Hindlimb muscle (tissue), 1 donor: ENCODE measurements around the gene SPATA6L. TPM values are rescaled to one million over a fixed set of nuclear protein-coding genes. Genes with fewer than 3 reads are reported as not detected.
"Not testable (repeated sequence)": the region's sequence is repeated elsewhere in the genome, so short reads cannot be mapped to it uniquely, and the experiment has no call there.

Experiments
- DNase-seq: peaks from one replicate; pipeline ENCODE4 v3.0.0-alpha.2; 2013
- polyA plus RNA-seq: library from polyadenylated mRNA; unstranded; fragments of 120-200 nt; gene quantifications from one replicate; pipeline ENCODE4 v1.2.1, GENCODE V29; 2013; ENCODE audit not compliant: insufficient read length

SPATA6L gene
- polyA plus RNA-seq, 1 donor: 0.53 TPM

DNA sequence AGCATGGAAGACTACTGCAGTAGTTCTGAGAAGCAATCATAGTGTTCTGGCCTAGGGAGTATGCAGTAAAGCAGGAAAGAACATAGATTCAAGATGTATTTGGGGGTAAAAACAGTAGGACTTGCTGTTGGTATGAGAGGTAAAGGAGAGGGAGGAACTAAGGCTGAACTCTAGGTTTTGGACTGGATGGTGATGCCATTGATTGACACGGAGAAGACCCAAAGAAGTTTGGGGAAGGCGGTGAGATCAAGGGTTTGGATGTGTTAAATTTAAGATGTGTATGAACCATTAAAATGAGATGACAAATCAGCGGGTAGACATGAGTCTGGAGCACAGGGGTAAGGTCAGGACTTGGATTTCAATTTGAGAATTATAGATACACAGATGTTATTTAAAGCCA, 11.1 kb upstream of the SPATA6L start:
- DNase-seq: no peak

DNA sequence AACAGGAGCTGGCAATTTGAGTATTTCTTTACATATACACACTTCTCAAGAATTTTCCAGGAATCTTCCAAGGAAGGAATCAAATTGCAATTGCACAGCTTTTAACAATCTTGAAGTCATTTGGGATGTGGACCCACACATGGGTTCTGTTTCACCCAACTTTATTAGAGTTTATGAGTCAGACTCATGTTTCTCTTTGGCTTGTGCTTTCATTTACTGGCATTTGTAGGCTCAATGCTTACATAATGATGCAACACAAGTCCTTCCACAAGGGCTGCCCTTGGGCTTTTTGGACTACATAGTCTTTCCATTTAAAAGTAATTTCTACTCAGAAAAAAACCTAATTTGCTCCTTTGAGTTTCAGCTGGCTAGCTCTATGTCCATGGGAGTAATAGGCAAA, 8.5 kb upstream of the SPATA6L start:
- DNase-seq: no peak

DNA sequence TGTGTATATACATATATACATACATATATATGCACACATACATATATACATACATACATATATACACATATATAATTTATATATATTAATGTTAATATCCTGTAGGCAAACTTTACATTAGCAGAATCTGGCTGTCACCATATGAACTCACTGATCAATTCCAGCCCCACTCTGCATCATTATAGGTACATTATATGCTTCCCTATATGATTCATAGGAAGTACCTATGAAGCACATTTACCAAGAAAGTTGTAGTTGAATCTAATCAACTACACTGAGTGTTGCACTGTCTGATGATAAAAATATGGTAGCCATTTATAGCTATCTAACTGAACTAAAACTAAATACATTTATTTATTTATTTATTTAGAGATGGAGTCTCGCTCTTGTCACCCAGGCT, 5.5 kb upstream of the SPATA6L start:
- DNase-seq: no peak

GRCh38 chr9:4670591-4670990, 4.3 kb upstream of the SPATA6L start:
- no peak for DNase-seq

DNA sequence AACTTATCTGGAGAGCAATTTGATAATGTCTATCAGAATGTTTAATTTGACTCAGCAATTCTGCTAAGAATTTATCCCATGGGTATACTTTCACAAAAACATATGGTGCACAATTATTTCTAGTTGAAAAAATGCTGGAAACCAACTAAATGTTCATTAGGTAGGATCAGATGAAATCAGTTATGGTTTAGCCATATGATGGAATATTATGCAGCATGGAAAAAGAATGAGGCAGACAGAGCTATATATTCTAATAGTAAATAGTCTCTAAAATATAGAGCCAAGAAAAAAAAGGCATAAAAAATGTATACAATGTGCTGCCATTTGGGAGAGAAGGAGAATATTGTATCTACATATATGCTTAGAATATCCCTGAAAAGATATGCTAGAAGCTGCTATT, 3.6 kb upstream of the SPATA6L start:
- no peak for DNase-seq

GRCh38 chr9:4668604-4669003, 2.3 kb upstream of the SPATA6L start:
- DNase-seq: no peak

- no peak for DNase-seq
Observed at GRCh38 chr9:4667681-4668080, 1.4 kb upstream of the SPATA6L start.

DNA sequence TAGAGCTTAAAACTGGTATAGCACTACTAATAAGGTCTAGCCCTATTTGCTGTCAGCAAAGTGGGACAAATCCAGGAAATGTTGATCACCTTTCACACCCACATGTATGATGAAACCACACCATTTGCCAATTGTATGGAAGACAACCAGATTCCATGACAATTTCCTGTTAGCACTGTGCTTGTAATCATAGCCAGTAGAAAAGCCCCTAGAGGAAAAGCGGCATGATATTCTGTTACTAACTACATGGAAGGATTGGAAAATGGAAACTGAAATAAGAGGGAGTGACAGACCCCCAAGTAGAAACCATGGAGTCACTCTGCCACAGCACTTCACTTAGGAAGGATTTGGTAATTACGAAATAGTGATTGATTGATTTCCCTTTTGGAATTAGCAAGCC, 923 bp downstream of the SPATA6L start:
- DNase-seq: no peak

DNA sequence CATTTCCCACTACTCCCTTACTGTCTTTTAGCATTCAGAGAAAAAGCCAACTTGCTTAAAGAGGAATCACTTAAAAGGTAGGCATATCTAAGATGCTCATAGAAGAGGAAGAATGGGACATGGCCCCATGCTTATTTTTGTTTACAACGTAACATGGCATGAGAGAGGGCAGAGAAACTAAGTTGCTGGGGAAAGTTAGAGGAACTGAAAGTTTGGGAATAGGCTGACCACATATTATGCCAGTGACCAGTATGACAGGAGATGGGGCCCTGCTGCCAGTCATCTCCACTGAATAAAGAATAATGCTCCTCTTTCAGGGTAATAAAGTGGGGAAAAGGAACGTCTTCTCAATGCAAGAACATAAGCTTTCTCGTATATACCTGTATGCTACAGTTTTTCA, 2.3 kb downstream of the SPATA6L start:
- no peak for DNase-seq

- no peak for DNase-seq
Observed at GRCh38 chr9:4662989-4663792, 3.1 kb downstream of the SPATA6L start.

DNA sequence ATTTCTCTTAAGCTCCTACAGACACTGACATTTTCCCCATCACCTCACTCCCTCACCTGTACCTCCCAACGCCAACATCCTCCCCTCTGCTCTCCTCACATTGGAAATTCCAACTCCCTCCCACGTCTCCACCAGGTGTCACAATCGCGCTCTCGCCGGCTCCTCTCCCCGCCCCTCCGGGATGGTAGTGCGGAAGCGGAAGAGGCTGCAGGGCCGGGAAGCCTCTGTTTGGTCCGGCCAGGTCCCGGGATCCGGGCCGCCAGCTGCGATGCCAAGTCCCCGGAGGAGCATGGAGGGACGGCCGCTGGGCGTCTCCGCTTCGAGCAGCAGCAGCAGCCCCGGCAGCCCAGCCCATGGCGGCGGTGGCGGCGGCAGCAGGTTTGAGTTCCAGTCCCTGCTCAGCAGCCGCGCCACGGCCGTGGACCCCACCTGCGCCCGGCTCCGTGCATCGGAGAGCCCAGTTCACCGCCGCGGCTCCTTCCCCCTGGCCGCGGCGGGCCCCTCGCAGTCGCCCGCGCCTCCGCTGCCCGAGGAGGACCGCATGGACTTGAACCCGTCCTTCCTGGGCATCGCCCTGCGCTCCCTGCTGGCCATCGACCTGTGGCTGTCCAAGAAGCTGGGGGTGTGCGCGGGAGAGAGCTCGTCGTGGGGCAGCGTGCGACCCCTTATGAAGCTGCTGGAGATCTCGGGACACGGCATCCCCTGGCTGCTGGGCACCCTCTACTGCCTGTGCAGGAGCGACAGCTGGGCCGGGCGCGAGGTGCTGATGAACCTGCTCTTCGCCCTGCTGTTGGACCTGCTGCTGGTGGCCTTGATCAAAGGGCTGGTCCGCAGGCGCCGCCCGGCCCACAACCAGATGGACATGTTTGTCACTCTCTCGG, 3.9 kb downstream of the SPATA6L start, which contains the start of gene PLPP6:
PLPP6 (plus strand) TSS at position 187 of the 881 bp plus-strand sequence; CDS start at position 269, 82 bp downstream.
- peak; percentile 85 for DNase-seq

DNA sequence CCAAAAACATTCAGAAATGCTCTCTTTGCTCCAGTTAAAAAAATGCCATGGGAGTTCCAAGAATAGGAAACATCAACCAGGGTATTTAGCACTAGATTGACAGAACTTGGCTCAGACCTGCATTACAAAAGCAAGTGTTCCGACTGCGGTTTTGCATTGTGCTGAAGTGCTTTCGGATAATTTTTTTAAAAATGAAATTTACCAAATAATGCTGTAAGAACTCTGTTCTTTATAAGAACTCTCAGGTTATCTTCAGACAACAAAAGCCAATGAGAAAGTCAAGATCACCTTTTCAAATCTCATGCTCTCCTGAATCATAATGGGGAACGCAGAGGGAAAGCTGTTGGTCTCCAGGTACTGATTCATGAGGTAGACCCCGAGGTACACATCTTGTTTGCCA, 4.7 kb downstream of the SPATA6L start:
- DNase-seq: no peak

GRCh38 chr9:4661165-4661564, 5.1 kb downstream of the SPATA6L start:
- no peak for DNase-seq

GRCh38 chr9:4660665-4661064, 5.6 kb downstream of the SPATA6L start:
- not testable (repeated sequence) for DNase-seq

DNA sequence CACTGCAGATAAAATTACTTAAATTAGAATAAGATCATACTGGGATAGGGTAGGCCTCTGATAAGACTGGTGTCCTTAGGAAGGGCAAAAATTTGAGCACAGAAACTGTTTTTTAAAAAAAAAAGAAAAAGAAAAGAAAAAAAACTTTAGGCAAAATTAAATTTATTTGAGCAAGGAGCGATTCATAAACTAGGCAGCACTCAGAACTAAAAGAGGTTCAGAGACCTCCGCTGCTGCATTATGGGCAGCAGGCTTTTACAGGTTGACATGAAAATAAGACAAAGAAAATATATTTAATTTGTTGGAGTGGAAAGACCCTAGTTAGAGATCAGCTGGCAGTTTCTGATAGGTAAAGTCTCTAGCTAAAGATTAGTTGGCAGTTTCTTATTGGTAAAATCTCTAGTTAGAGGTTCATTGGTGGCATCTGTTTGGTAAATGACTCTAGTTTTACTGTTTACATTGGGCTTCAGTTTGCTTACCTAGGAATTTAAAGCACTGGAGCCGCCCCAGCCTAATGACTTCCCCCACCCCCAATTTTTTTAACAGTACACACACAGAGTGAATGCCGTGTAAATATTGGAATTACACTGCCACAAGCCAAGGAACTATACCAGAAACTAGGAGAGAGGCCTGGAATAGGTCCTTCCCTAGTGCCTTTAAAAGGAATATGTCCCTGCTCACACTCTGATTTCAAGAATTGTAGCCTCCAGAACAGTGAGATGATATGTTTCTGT, 8.7 kb downstream of the SPATA6L start:
- DNase-seq: no peak

DNA sequence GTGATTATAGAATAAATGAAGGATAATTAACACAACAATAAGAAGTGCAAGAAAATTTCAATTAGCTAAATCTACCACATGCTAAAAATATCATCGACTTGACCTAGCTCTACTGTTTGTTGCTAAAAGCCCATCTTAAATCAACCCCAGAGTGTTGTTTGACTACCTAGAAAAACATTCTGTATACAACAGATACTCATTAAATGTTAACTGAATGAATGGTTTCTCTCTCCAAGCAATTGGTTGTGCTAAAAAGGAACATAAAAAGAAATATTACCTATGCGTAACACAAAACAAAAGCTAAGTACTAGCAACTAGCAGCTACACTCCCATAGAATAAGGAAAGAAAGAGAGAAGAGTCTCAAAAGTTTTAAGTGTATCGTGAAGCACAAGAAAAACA, 9.7 kb downstream of the SPATA6L start:
- no peak for DNase-seq

- DNase-seq: not testable (repeated sequence)
Observed at GRCh38 chr9:4656196-4656595, 10.1 kb downstream of the SPATA6L start.

GRCh38 chr9:4654538-4654937, 11.7 kb downstream of the SPATA6L start:
- DNase-seq: no peak

GRCh38 chr9:4654084-4654483, 12.2 kb downstream of the SPATA6L start:
- no peak for DNase-seq

GRCh38 chr9:4642351-4642750, 23.9 kb downstream of the SPATA6L start:
- no peak for DNase-seq

DNA sequence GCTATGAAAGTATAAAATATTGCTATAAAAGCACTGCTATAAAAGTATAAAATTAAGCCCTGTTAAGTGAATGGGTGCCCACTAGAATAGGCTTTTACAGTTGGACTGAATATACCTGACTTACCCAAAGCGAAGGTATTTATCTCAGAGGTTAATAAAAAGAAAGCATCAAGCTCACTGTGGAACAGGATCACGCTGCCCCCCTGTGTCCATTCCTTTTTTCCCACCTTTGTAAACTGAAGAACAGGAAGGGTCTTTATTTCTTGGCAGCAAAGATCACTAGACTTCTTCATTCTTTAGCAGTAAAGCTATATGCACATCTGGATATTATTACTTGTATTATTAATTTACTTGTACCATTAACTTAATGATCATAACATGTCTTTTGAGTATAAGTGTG, 26.3 kb downstream of the SPATA6L start:
- no peak for DNase-seq

DNA sequence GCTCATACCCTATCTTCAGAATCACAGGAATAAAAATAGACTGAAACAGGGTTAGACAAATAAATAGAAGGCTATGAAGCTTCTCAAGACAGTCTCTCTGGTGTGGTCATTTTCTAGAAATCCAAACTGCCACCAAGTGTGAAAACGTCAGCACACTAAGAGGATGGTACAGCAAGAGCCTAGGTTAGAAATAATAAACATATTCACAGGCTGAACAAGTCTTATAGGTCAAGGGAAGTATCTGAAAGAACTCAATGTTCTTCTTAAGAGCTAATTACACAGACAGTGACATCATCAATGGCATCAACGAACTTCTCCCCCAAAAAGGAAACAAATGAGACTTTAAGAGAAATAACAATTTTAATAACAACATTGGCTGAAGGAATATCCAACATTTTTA, 26.9 kb downstream of the SPATA6L start:
- no peak for DNase-seq

GRCh38 chr9:4638968-4639367, 27.3 kb downstream of the SPATA6L start:
- DNase-seq: no peak
